ENCODE results near the gene SLC16A8.

DNA sequence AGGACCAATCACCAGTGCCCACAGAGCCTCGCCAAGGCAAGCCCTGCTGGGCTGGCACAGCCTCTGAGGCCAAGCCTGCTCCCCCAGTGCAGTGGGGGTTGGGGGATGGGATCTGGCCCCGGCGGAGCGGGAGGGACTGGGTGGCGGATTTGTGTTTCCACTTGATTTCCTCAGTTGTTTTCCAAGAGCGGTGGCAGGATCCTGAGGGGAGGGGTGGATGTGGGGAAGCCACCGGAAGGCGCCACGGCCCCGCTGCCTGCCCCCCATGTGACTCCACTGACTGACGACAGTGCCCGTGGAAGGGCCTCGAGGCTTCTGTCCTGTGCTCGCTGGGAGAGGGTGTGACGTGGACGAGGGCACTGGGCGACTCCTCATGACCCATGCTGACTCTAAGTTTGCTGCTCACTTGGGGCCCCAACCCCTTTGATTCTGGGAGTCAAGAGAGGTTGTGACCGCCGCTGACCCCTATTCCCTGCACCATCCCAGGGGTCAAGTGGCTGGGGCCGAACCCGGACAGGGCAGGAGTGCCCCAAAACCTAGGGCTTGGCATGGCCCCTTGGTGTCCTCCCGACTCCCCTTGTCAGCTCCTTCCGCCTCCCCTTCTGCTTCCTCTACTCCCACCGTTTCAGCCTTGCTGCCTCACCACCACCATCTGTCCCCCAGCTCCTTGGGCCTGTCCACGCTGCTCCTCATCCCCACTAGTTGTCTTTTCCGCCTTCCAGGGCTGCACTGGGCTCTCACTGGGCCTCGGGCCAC is 50.3 kb downstream of the SLC16A8 start:
- TF ChIP-seq CTCF (IDR thresholded peaks at IDR 0.05) = no peak
- TF ChIP-seq EZH2 (IDR thresholded peaks at IDR 0.05) = no peak
- TF ChIP-seq EZH2phosphoT487 (IDR thresholded peaks at IDR 0.05) = no peak
